BJ (cell line): ENCODE data around the gene F13A1. TPM values are rescaled to one million over a fixed set of nuclear protein-coding genes. Genes with fewer than 3 reads are reported as not detected.

Experiments
- CTCF ChIA-PET: fragments of 350-600 bp; formaldehyde crosslinking; extraction: SDS; loops from one replicate; lab custom pipeline; 2021; ENCODE audit warnings: antibody characterized with exemption, inconsistent platforms; lab: Yijun Ruan, JAX
- POLR2A ChIA-PET: fragments of 300-600 bp; sonication (Branson Sonifier 250); formaldehyde crosslinking; extraction: SDS; loops from one replicate; lab custom pipeline; 2021; ENCODE audit warnings: antibody characterized with exemption; lab: Charles Lee
- DNase-seq: peaks from one replicate; pipeline ENCODE4 v3.0.0-alpha.2; 2011; ENCODE audit warnings: low read depth
- H3K27me3 ChIP-seq: 2 replicates; pipeline ENCODE4 v1.6.0; 2011; ENCODE audit warnings: low read length; ENCODE audit not compliant: control insufficient read depth, insufficient read depth
- H3K36me3 ChIP-seq: 2 replicates; pipeline ENCODE4 v1.5.1; 2011; ENCODE audit warnings: low read length; ENCODE audit not compliant: control insufficient read depth, insufficient read depth
- H3K4me3 ChIP-seq: 2 replicates; pipeline ENCODE4 v1.5.1; 2011; ENCODE audit warnings: low read depth, mild to moderate bottlenecking, control low read depth, low read length
- polyA plus RNA-seq: library from polyadenylated mRNA; depleted of rRNA; stranded (reverse); fragments of >200 nt; gene quantifications from 2 replicates; pipeline ENCODE4 v1.2.3, GENCODE V29; 2011
- TF ChIP-seq, protein P1 (sequence below): IDR thresholded peaks from 2 replicates; pipeline ENCODE4 v1.5.1; 2011; ENCODE audit warnings: low read depth, mild to moderate bottlenecking, control low read depth, inconsistent platforms, low read length, moderate library complexity; ENCODE audit not compliant: insufficient read depth

F13A1 gene
- polyA plus RNA-seq, 1 experiment = not detected

GRCh38 chr6:6225885-6226529, 94.5 kb downstream of the F13A1 start:
- ChIA-PET CTCF (no interaction called here), POLR2A (no interaction called here)
- TF ChIP-seq, protein P1, sequence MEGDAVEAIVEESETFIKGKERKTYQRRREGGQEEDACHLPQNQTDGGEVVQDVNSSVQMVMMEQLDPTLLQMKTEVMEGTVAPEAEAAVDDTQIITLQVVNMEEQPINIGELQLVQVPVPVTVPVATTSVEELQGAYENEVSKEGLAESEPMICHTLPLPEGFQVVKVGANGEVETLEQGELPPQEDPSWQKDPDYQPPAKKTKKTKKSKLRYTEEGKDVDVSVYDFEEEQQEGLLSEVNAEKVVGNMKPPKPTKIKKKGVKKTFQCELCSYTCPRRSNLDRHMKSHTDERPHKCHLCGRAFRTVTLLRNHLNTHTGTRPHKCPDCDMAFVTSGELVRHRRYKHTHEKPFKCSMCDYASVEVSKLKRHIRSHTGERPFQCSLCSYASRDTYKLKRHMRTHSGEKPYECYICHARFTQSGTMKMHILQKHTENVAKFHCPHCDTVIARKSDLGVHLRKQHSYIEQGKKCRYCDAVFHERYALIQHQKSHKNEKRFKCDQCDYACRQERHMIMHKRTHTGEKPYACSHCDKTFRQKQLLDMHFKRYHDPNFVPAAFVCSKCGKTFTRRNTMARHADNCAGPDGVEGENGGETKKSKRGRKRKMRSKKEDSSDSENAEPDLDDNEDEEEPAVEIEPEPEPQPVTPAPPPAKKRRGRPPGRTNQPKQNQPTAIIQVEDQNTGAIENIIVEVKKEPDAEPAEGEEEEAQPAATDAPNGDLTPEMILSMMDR = no peak

DNA sequence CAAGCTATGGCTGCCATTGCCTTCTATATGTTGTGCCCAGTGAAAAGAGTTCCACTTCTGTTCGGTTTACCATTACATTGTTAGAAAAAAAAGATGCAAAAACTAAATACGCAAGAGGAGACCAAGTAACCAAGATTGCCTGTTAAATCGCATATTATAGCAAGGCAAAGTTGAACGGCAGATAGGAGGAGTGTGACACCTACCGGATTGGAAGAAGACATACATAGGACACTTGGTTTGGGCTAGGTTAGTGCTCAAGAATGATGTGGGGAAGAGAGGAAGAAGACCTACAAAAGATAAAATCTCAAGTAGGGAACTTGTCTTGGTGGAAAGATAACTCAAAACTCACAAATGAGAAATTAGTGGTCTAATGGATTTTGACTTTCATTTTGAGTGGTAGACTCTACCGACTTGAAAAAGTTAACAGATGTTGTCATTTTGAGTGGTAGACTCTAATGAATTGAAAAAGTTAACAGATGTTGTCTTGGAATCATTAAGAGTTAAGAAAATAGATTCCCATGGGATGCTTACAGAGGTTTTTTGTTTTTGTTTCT, 95.5 kb downstream of the F13A1 start:
- TF ChIP-seq, protein P1 = no peak
- ChIA-PET CTCF (no interaction called here), POLR2A (no interaction called here)
- DNase-seq = no peak
- H3K4me3 ChIP-seq = no peak overlapping the region
- no peaks in the 10 kb centered on the region for H3K27me3 ChIP-seq
- H3K36me3 ChIP-seq = no peaks in the 10 kb centered on the region

More at GRCh38 chr6:6225885-6226529, 94.5 kb downstream of the F13A1 start:
- Histone ChIP-seq H3K27me3 (no peaks in the 10 kb centered on the region), H3K36me3 (no peaks in the 10 kb centered on the region), H3K4me3 (no peak overlapping the region)
- no peak for DNase-seq

- no peaks in the 10 kb centered on the region for H3K27me3 ChIP-seq
- CTCF ChIA-PET = no interaction called here
- H3K36me3 ChIP-seq = no peaks in the 10 kb centered on the region
- no peak overlapping the region for H3K4me3 ChIP-seq
- no peak for DNase-seq
- POLR2A ChIA-PET = no interaction called here
- TF ChIP-seq, protein P1 = no peak
Measured at GRCh38 chr6:6221787-6222535, 98.5 kb downstream of the F13A1 start.

DNA sequence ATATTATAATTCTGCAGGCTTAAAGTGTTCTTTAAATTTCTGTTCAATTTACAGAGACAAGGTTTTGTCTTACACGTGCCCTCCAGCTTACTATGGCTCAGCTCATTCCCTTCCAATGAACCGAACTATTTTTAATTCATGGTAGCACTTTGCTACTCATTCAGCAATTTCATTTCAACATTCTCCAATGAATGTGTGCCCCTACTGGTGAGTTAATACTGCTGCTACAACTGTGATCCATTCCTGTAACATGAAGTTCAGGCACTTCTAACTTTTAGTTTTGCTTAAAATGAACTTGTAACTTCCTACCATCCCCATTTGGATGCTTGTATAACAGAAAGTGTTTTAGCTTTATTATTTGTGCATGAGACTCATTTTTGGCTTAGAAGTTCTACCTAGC, 99.7 kb downstream of the F13A1 start:
- POLR2A ChIA-PET = no interaction called here
- Histone ChIP-seq H3K36me3 (no peaks in the 10 kb centered on the region), H3K27me3 (no peaks in the 10 kb centered on the region), H3K4me3 (no peak overlapping the region)
- DNase-seq = no peak
- CTCF ChIA-PET = no interaction called here
- TF ChIP-seq, protein P1 = no peak

GRCh38 chr6:6219716-6220115, 100.7 kb downstream of the F13A1 start:
- TF ChIP-seq, protein P1 = no peak
- no peaks in the 10 kb centered on the region for H3K27me3 ChIP-seq
- no peak for DNase-seq
- ChIA-PET POLR2A (no interaction called here), CTCF (no interaction called here)
- no peak overlapping the region for H3K4me3 ChIP-seq
- H3K36me3 ChIP-seq = no peaks in the 10 kb centered on the region
